ENCODE measurements around the gene AMN1. TPM values are rescaled to one million over a fixed set of nuclear protein-coding genes. Genes with fewer than 3 reads are reported as not detected.

AMN1 gene
- total RNA-seq, 4 donors from 2014 or later: 1.9 to 6.7 (median 5.7) TPM

DNA sequence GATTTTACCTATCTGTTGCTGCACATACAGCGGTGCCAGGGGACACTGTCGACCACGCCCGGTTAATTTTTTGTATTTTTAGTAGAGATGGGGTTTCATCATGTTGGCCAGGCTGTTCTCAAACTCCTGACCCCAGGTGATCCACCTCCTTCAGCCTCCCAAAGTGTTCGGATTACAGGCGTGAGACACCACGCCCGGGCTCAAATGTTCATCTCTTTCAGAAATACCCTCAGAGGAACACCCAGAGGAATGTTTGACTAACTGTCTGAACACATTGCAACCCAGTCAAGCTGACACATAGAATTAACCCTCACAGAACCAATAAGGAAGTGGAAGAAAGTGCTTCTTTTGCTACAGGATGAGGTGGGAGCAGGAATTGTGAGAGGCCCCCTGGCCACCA is 84.3 kb downstream of the AMN1 start:
- TF ChIP-seq CTCF (IDR thresholded peaks at IDR 0.05) (no peak), POLR2A (IDR thresholded peaks at IDR 0.05) (no peak)
- H3K4me3 ChIP-seq: no peak overlapping the region
- intact Hi-C loops (cut with DNase I): no loop called here
- H3K9me3 ChIP-seq: no peaks in the 10 kb centered on the region
- H3K27me3 ChIP-seq: no peaks in the 10 kb centered on the region
- H3K36me3 ChIP-seq: no peaks in the 10 kb centered on the region
- no peak for DNase-seq
- H3K27ac ChIP-seq: no peak overlapping the region
- peaks cover 0 to 7% (median 0%) of the 10 kb centered on the region in 3 donors for H3K4me1 ChIP-seq
- WGBS, 2 donors: 59 to 82% methylated on average over 7 to 8 of the region's 8 CpGs

GRCh38 chr12:31641509-31642090 is 87.2 kb downstream of the AMN1 start:
- Histone ChIP-seq H3K36me3 (no peaks in the 10 kb centered on the region), H3K27ac (no peak overlapping the region), H3K9me3 (no peaks in the 10 kb centered on the region), H3K4me3 (no peak overlapping the region), H3K27me3 (no peaks in the 10 kb centered on the region), H3K4me1 (no peaks in the 10 kb centered on the region)
- no peak for DNase-seq
- 64 to 71% methylated on average over 11 of the region's 11 CpGs for WGBS, 2 donors
- intact Hi-C loops (cut with DNase I): no loop called here
- TF ChIP-seq POLR2A (IDR thresholded peaks at IDR 0.05) (no peak), CTCF (IDR thresholded peaks at IDR 0.05) (no peak)

DNA sequence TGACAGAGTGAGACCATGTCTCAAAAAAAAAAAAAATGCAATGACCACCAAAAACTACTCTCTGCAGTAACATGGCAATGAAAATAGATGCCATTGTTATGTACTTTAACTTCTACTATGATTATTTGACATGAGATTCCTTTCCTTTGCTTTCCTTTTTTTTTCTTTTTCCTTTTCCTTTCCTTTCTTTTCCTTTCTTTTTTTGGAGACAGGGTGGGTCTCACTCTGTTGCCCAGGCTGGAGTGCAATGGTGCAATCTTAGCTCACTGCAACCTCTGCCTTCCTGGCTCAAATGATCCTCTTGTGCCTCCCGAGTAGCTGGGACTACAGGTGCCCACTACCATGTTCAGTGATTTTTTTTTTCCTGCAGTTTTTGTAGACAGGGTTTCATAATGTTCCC is 94.2 kb downstream of the AMN1 start:
- intact Hi-C loops (cut with DNase I): loop anchor here (5.0 kb wide), 1 partner anchor 232 kb away; no protein-coding TSS in a partner anchor
- Histone ChIP-seq H3K4me1 (peaks cover 0 to 6% (median 0%) of the 10 kb centered on the region in 3 donors), H3K27ac (no peak overlapping the region), H3K9me3 (no peaks in the 10 kb centered on the region), H3K36me3 (no peaks in the 10 kb centered on the region), H3K27me3 (no peaks in the 10 kb centered on the region), H3K4me3 (no peak overlapping the region)
- no peak for TF ChIP-seq CTCF (IDR thresholded peaks at IDR 0.05)
- no peak for TF ChIP-seq POLR2A (IDR thresholded peaks at IDR 0.05)
- DNase-seq: no peak
- WGBS, 2 donors: 83 to 96% methylated on average over 1 of the region's 1 CpG

DNA sequence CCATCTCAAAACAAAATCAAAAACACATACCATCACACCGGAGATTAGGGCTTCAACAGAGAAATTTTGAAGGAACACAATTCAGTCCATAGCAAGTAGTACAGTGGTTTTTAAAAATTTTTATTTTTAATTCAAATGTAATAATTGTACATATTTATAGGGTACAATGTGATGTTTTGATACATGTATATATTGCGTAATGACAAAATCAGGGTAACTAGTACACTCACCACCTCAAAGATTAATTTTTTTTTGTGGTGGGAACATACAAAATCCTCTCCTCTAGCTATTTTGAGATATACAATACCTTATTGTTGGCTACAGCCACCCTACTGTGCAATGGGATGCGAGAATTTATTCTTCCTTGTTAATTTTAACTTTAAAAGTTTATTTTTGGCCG is 95.4 kb downstream of the AMN1 start:
- TF ChIP-seq CTCF (IDR thresholded peaks at IDR 0.05) (no peak), POLR2A (IDR thresholded peaks at IDR 0.05) (no peak)
- intact Hi-C loops (cut with DNase I): no loop called here
- H3K27ac ChIP-seq: no peak overlapping the region
- H3K36me3 ChIP-seq: no peaks in the 10 kb centered on the region
- DNase-seq: no peak
- H3K27me3 ChIP-seq: no peaks in the 10 kb centered on the region
- H3K4me3 ChIP-seq: no peak overlapping the region
- WGBS, 2 donors: 67 to 74% methylated on average over 3 of the region's 4 CpGs
- no peaks in the 10 kb centered on the region for H3K9me3 ChIP-seq
- peaks cover 0 to 9% (median 0%) of the 10 kb centered on the region in 3 donors for H3K4me1 ChIP-seq

DNA sequence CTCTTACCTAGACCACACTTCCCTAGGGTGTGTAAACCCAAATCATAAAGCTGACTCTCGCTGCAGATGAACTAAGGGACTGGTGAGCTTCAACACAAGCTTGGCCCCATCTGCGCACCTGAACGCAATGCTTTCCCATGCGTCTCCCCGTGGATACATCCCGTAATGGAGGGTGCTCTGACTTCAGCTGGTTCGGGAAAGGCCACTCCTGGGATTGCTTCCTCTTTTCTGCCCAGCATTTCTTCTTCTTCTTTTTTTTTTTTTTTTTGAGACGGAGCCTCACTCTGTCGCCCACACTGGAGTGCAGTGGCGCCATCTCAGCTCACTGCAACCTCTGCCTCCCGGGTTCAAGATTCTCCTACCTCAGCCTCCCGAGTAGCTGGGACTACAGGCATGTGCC is 97.0 kb downstream of the AMN1 start:
- Histone ChIP-seq H3K4me1 (peaks cover 0 to 9% (median 0%) of the 10 kb centered on the region in 3 donors), H3K36me3 (no peaks in the 10 kb centered on the region), H3K4me3 (no peak overlapping the region), H3K27ac (no peak overlapping the region), H3K9me3 (no peaks in the 10 kb centered on the region), H3K27me3 (no peaks in the 10 kb centered on the region)
- intact Hi-C loops (cut with DNase I): no loop called here
- DNase-seq: no peak
- no peak for TF ChIP-seq POLR2A (IDR thresholded peaks at IDR 0.05)
- no peak for TF ChIP-seq CTCF (IDR thresholded peaks at IDR 0.05)
- 90 to 93% methylated on average over 12 of the region's 12 CpGs for WGBS, 2 donors
